Measurements from ENCODE around the gene HTR1B.

Gene HTR1B

DNA sequence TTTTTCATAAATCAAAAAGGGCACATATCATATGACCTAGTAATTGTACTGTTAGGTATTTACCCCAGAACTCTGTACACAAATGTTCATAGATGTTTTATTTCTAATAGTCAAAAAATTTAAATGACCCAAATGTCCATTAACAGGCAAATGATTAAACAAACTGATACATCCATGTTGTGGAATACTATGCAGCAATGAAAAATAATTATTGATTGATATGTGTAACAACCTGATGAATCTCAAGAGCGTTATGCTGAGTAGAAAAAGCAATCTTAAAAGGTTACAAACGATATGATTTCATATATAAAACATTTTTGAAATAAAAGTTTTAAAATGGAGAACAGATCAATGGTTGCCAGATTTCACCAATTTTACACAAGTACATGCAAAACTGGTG is 18.1 kb downstream of the HTR1B start:
- Histone ChIP-seq H3K4me3 (ENCODE audit: insufficient read length, low read depth) (no peak overlapping the region), H3K27me3 (ENCODE audit: insufficient read depth, insufficient read length) (no peaks in the 10 kb centered on the region), H3K9me3 (ENCODE audit: insufficient read depth, low read length) (no peaks in the 10 kb centered on the region), H3K36me3 (ENCODE audit: insufficient read depth, insufficient read length, low read length) (no peaks in the 10 kb centered on the region), H3K9ac (ENCODE audit: insufficient read length, low read depth) (no peak overlapping the region), H3K4me1 (ENCODE audit: insufficient read depth, insufficient read length) (no peaks in the 10 kb centered on the region)
- TF ChIP-seq YY1 (IDR thresholded peaks at IDR 0.05; ENCODE audit: insufficient read depth, insufficient read length): no peak
- no peak for TF ChIP-seq SUZ12 (IDR thresholded peaks at IDR 0.05; ENCODE audit: extremely low read depth, insufficient read depth, insufficient read length)
- DNase-seq (ENCODE audit: low read depth, low spot score): no peak

DNA sequence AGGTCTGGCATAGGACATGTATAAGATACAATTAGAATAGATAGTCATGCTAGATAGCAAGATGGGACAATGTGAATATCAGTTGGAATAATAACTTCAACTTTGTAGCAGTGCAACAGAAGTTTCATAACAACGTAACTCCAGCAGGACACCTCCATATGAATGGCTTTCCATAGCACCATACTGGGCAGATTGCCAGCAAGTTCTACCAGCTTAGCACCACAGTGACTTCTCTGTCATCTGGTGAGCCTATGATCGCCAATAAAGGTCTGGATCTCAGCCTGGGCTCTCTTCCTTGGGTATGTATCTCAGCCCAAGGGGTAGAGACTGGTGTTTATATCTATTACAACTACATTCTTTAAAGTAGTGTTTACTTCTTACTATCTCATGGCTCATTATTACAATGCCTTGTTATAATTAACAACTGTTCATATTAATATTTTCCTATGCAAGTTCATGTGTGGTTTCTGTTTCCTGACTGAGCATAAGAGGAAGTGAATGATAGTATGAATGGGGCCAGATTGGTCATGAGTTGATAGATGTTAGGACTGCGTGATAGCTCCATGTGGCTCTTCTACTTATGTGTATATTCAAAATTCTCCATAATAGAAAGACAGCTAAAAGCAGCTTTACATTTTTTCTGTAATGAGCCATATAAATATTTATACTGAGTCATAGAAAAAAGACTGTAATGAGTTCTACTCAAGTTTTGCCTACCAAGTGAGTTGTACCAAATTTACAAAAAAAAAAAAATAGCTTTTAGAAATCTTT is 22.9 kb downstream of the HTR1B start:
- no peak for DNase-seq (ENCODE audit: low read depth, low spot score)
- Histone ChIP-seq H3K27me3 (ENCODE audit: insufficient read depth, insufficient read length) (no peaks in the 10 kb centered on the region), H3K4me1 (ENCODE audit: insufficient read depth, insufficient read length) (no peaks in the 10 kb centered on the region), H3K36me3 (ENCODE audit: insufficient read depth, insufficient read length, low read length) (no peaks in the 10 kb centered on the region), H3K9ac (ENCODE audit: insufficient read length, low read depth) (no peak overlapping the region), H3K9me3 (ENCODE audit: insufficient read depth, low read length) (no peaks in the 10 kb centered on the region), H3K4me3 (ENCODE audit: insufficient read length, low read depth) (no peak overlapping the region)
- TF ChIP-seq YY1 (IDR thresholded peaks at IDR 0.05; ENCODE audit: insufficient read depth, insufficient read length) (no peak), SUZ12 (IDR thresholded peaks at IDR 0.05; ENCODE audit: extremely low read depth, insufficient read depth, insufficient read length) (no peak), ZNF274 (IDR thresholded peaks at IDR 0.05; ENCODE audit: low read depth, low read length) (no peak)

DNA sequence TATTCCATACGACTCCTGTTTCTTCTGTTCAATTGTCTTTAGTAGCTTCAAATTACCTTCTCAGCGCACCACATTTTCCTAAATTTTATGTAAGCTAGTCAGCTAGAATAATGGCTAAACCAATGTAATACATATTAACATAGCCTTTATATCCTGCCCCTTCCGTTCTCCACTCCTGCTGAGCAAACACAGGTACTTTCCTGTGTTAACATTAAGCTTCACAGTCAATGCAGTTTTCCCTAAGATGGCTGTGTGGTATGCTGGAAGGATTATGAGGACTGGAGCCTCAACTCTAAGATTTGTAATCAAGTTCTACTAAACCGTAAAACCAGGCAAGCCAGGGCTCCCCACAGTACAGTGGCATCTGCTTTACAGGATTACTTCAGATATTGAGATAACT is 29.4 kb downstream of the HTR1B start:
- no peak overlapping the region for H3K9ac ChIP-seq (ENCODE audit: insufficient read length, low read depth)
- TF ChIP-seq SUZ12 (IDR thresholded peaks at IDR 0.05; ENCODE audit: extremely low read depth, insufficient read depth, insufficient read length) (no peak), ZNF274 (IDR thresholded peaks at IDR 0.05; ENCODE audit: low read depth, low read length) (no peak), YY1 (IDR thresholded peaks at IDR 0.05; ENCODE audit: insufficient read depth, insufficient read length) (no peak)
- no peaks in the 10 kb centered on the region for H3K4me1 ChIP-seq (ENCODE audit: insufficient read depth, insufficient read length)
- H3K9me3 ChIP-seq (ENCODE audit: insufficient read depth, low read length): no peaks in the 10 kb centered on the region
- no peaks in the 10 kb centered on the region for H3K27me3 ChIP-seq (ENCODE audit: insufficient read depth, insufficient read length)
- no peak for DNase-seq (ENCODE audit: low read depth, low spot score)
- H3K36me3 ChIP-seq (ENCODE audit: insufficient read depth, insufficient read length, low read length): no peaks in the 10 kb centered on the region
- H3K4me3 ChIP-seq (ENCODE audit: insufficient read length, low read depth): no peak overlapping the region

DNA sequence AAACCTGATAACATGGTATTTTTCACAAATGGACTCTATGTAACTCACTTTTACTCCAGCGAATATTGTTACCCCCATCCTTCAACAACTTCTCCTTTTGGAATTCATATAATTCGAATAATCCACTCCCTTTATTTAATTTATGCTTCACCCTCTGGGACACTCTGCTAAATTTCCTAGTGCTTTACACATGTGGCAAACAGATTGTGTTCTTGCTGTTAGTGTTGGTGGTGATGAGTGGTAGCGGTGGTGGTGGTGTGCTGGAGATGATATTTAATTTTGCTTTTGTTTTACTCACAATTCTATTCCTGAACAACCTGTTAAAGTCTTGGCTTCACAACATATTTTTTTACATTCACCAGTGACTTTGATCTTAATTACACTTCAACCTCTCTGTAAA is 32.8 kb downstream of the HTR1B start:
- H3K9me3 ChIP-seq (ENCODE audit: insufficient read depth, low read length): no peaks in the 10 kb centered on the region
- H3K4me1 ChIP-seq (ENCODE audit: insufficient read depth, insufficient read length): no peaks in the 10 kb centered on the region
- TF ChIP-seq ZNF274 (IDR thresholded peaks at IDR 0.05; ENCODE audit: low read depth, low read length) (no peak), YY1 (IDR thresholded peaks at IDR 0.05; ENCODE audit: insufficient read depth, insufficient read length) (no peak)
- no peaks in the 10 kb centered on the region for H3K36me3 ChIP-seq (ENCODE audit: insufficient read depth, insufficient read length, low read length)
- no peak for DNase-seq (ENCODE audit: low read depth, low spot score)
- H3K4me3 ChIP-seq (ENCODE audit: insufficient read length, low read depth): no peak overlapping the region
- no peaks in the 10 kb centered on the region for H3K27me3 ChIP-seq (ENCODE audit: insufficient read depth, insufficient read length)
- H3K9ac ChIP-seq (ENCODE audit: insufficient read length, low read depth): no peak overlapping the region

DNA sequence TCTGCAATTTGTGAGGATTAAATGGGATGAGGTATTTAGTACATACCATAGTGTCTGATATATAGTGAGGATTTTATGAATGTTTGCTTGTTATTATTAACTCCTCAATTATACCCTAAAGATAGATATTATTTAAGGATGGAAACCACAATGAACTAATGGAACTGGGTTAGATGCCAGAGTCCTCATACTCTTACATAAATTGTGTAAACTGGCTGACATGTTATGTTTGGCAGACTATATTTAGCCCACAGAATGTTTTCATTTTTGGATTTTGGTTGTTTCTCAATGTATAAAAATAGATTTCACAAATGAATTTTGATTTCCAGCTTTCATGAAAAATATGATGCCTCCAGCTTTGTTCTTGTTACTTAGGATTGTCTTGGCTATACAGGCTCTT is 37.6 kb downstream of the HTR1B start:
- H3K27me3 ChIP-seq (ENCODE audit: insufficient read depth, insufficient read length): no peaks in the 10 kb centered on the region
- DNase-seq (ENCODE audit: low read depth, low spot score): no peak
- no peaks in the 10 kb centered on the region for H3K9me3 ChIP-seq (ENCODE audit: insufficient read depth, low read length)
- no peaks in the 10 kb centered on the region for H3K36me3 ChIP-seq (ENCODE audit: insufficient read depth, insufficient read length, low read length)
- H3K4me3 ChIP-seq (ENCODE audit: insufficient read length, low read depth): no peak overlapping the region
- no peak for TF ChIP-seq ZNF274 (IDR thresholded peaks at IDR 0.05; ENCODE audit: low read depth, low read length)
- no peak for TF ChIP-seq YY1 (IDR thresholded peaks at IDR 0.05; ENCODE audit: insufficient read depth, insufficient read length)
- no peak for TF ChIP-seq SUZ12 (IDR thresholded peaks at IDR 0.05; ENCODE audit: extremely low read depth, insufficient read depth, insufficient read length)
- H3K9ac ChIP-seq (ENCODE audit: insufficient read length, low read depth): no peak overlapping the region
- no peaks in the 10 kb centered on the region for H3K4me1 ChIP-seq (ENCODE audit: insufficient read depth, insufficient read length)

DNA sequence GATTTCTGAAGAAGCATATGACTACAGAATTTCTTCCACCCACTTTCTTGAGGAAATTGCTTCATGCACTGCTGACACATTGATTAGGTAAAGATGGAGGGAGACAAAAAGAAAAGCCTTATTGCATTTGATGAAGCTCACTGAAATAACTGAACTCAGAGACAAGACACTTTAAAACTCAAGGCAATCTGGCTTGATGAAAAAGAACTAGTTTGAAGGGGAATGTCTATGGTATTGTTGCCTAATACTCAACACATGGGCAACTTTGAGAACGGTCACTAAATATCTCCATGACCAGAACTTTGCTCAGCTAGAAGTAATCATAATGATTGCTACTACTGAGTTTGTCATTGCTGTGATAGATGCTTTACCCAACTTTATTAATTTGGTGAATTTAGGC is 38.1 kb downstream of the HTR1B start:
- TF ChIP-seq SUZ12 (IDR thresholded peaks at IDR 0.05; ENCODE audit: extremely low read depth, insufficient read depth, insufficient read length): no peak
- no peak for TF ChIP-seq ZNF274 (IDR thresholded peaks at IDR 0.05; ENCODE audit: low read depth, low read length)
- no peak for TF ChIP-seq YY1 (IDR thresholded peaks at IDR 0.05; ENCODE audit: insufficient read depth, insufficient read length)
- Histone ChIP-seq H3K36me3 (ENCODE audit: insufficient read depth, insufficient read length, low read length) (no peaks in the 10 kb centered on the region), H3K27me3 (ENCODE audit: insufficient read depth, insufficient read length) (no peaks in the 10 kb centered on the region), H3K9ac (ENCODE audit: insufficient read length, low read depth) (no peak overlapping the region), H3K4me1 (ENCODE audit: insufficient read depth, insufficient read length) (no peaks in the 10 kb centered on the region), H3K4me3 (ENCODE audit: insufficient read length, low read depth) (no peak overlapping the region), H3K9me3 (ENCODE audit: insufficient read depth, low read length) (no peaks in the 10 kb centered on the region)
- DNase-seq (ENCODE audit: low read depth, low spot score): no peak

DNA sequence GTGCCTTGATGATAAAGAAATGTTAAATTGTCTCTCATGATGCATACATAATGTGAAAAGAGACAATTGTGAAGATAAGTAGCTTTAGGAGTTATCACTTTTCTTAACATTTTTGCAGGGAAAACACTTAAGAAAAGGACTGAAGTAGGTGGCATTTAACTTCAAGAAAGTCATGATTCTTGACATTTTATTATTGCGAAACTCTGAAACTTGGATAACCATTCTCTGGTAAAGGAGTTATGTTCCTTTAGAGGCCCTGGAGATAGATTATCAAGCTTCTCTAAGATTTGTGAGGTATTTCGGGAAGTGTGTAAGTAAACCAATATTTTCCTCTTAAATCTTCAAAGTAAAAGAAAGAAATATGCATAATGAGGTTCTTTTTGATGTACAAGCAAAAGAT is 38.5 kb downstream of the HTR1B start:
- no peak for DNase-seq (ENCODE audit: low read depth, low spot score)
- Histone ChIP-seq H3K9me3 (ENCODE audit: insufficient read depth, low read length) (no peaks in the 10 kb centered on the region), H3K27me3 (ENCODE audit: insufficient read depth, insufficient read length) (no peaks in the 10 kb centered on the region), H3K36me3 (ENCODE audit: insufficient read depth, insufficient read length, low read length) (no peaks in the 10 kb centered on the region), H3K4me3 (ENCODE audit: insufficient read length, low read depth) (no peak overlapping the region), H3K9ac (ENCODE audit: insufficient read length, low read depth) (no peak overlapping the region), H3K4me1 (ENCODE audit: insufficient read depth, insufficient read length) (no peaks in the 10 kb centered on the region)
- no peak for TF ChIP-seq YY1 (IDR thresholded peaks at IDR 0.05; ENCODE audit: insufficient read depth, insufficient read length)
- TF ChIP-seq ZNF274 (IDR thresholded peaks at IDR 0.05; ENCODE audit: low read depth, low read length): no peak
- no peak for TF ChIP-seq SUZ12 (IDR thresholded peaks at IDR 0.05; ENCODE audit: extremely low read depth, insufficient read depth, insufficient read length)
